ENCODE data around the gene TBC1D8B.
A peak's percentile ranks its signal among the peaks of the same experiment; 100 is the strongest.

The TBC1D8B gene

DNA sequence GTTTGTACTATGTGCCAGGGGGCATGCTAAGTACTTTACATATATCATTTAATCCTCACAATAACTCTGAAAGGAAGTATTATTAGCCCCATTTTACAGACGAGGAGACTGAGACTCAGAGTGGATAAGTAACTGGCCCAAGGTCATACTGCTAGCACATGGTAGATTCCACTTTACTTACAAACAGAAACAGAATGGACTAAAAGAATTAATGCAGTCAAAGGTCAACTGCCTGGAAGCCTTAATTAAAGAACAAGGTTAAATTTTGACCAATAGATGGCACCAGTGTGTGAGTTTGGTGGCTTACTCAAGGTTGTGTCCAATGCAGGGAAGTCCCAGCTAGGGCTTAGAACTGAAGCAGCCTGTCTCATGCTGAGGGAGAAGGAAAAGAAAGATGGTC, 96.0 kb downstream of the TBC1D8B start:
- DNase-seq, result peak; percentile 26 to 66 (median 38)

DNA sequence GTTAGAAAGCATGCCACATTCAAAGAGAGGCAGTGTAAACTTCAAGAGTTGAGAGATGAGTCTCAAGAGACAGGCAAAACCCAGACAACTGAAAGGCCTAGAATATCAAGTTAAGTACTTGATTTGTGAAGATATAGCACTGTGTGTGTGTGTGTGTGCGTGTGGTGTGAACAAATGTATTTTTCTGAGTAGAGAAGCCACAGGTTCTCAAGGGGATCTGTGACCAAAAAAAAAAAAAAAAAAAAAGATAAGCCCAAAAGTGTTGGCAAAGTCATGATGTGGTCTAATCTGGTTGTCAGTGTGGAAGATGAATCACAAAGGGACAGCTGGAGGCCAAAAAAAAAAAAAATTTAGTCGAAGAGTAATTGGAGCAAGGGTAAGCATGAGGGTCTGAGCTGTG, 96.8 kb downstream of the TBC1D8B start:
- DNase-seq, result no peak

DNA sequence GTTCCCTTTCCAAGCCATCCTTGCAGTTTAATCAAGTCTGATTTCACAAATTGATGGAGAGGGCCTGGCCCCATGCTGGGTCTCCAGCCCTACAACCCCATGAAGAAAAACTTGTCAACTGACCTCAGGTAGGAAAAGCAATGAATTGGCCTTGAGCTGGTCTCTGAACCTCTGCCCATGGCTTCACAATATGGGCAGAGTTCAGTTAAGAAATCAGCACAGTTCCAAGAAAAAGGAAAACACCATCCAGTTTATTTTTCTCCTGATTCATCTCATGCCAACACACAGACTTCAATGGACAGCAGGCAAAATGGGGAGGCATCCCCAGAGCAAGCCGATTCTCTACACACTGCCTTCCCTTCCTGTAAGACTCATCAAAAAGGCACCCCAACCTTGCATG, 97.4 kb downstream of the TBC1D8B start:
- no peak for DNase-seq

DNA sequence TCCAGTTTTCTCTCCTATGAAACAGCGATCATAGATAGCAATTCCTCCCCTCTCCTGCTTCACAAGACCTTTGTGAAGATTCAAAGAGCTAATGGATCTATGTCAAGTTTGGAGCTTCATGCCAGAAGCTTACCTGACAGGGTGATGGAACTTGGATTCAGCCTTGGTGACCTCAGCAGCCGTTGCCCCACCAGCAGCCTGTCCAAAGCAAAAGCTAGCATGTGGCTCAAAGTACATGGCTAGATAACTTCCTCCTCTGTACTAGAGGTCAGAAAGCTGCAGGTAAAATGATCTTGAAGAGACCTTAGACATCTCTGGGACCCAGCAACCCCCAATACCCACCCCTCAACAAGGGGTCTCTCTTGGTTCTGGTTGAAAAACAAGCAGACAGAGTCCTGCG, 98.9 kb downstream of the TBC1D8B start:
- no peak for DNase-seq

DNA sequence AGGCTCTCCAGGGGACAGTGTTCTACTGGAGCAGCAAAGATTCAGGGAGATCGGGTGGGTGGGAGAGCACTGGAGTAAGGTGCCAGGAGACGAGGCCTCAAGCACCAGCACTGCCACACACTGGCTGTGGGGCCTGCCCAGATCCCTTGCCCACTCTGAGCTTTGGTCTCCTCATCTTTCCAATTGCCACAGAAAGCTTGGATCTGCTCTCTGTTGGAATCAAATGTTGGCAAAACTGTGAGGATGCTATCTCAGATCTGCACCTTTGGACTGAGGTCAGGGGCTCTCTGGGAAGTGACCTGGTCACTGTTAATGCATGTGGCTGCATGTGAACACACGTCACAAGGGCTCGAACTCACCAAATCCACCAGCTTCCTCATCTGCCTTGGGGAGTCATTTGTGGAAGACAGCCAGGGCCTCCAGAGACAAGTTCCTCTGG, 99.3 kb downstream of the TBC1D8B start:
- no peak for DNase-seq

DNA sequence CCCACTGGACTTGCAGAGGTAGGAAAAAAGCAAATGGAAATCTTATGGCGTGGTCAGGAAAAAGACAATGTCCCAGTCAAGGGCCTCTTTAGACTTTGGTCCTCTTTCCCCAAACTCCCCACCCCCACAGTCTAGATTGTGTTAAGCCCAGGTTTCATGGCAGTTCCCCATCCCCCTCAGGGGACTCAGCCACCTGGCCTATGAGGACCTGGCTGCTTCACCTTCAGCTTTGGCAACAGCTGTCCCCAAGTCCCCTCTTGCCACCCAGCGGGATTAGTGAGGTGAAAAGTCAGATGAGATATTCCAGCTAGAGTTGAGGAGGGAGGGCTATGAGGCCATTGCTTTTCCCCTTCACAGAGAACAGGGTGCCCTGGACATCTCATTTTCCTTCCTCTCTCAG, 100.2 kb downstream of the TBC1D8B start:
- no peak for DNase-seq

DNA sequence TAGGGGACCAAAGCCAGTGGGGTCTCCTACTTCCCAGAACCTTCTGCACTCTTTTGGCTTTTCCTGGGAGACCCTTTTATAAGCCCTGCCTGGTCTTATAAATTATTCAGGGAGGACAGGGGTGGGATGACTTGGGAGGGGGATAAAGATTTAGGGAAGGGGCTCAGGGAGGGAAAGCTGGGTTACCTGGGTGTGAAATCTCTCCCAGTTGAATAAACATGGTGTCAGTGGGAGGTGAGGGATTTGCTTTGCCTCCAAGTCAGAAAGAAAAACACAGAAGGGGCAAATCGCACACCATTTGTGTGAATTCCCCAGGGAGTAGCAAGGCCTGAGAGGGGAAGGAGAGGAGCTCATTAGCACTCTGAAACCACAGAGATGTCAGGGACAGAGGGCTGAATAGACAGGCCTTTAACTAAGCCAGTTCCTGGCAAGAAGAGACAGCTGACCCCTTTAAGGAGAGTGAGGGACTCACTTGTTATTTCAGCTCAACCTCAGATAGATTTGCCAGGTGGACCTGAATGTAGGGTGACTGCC, 100.9 kb downstream of the TBC1D8B start, which contains the start of gene RIPPLY1:
RIPPLY1 (minus strand) TSS at position 51 of the 534 bp plus-strand sequence. CDS start 54 bp downstream, outside the sequence.
- DNase-seq, result no peak

DNA sequence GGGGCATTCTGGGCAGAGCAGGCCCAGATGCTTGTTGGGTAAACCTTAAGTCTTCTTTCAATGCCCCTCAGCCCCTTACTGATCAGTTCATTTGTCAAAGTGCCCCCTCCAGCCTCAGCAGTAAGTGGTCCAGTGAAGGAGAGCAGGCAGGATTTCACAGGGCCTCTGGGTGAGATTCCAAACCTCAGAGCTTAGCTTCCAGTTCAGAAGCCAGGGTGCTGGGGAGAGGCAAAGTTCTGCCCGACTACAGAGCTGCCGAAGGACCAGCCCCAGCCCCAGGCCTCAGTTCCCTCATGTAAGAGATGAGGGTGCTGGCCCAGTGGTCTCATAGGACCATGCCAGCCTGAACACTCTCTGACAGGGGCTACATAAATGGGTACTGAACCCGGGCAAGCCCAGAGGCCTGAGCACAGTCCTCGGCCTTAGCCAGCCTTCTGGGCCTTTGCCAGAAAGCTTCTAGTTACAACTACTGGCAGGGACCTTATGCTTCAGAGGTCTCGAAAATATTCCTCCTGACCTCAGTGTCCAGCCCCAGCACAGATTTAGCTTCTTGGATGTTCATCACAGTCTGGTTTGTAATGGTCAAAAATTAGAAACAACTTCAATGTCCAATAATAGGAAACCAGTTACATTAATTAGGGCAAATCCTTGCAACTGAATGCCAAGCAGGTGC, 101.5 kb downstream of the TBC1D8B start:
- DNase-seq, result no peak

DNA sequence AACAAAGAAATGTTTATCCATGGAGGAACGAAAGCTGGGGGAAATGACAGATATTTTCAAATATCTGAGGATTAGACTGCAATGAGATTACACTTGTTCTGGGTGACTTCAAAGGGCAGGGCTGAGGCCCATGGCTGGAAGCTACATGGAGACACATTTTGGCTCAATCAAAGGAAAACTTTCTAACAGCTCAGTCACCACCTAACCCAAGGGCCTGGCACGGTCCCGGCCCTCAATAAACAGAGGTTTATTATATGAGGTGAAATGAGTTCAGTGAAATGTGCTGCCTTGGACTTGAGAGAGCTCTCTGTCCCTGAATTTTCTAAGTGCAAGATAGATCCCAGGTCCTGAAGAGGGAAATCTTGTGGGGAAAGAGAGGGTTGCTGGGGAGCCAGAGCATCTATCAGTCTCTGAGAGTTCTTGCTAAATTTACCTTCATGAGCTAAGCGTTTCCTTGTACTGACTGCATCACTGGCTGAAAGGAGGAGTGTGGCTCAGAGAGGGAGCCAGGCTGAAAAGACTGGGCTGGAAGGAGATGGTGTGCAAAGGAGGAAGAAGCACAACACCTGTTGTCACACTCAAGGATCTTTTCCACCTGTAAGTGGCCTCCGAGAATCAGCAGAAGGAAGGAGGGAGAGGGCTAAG, 102.7 kb downstream of the TBC1D8B start:
- no peak for DNase-seq

DNA sequence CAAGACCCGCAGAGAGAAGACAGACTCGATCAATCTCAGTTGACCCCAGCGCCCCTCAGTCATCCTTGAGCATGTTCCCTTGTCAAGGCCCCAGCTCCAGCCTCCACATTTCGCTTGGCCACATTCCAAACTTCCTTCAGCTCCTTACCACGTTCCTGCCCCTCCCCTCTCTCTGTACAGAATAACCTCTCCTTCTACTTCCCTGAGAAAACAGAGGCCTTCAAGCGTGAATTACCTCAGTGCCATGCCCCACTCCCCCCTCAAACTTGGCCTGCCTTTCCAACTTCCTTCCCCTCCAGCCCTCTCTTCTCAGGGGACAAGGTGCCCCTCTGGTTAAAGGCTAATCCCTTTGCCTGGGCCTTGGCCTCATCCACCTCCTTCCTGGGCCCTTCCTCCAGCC, 103.9 kb downstream of the TBC1D8B start:
- DNase-seq, result no peak

DNA sequence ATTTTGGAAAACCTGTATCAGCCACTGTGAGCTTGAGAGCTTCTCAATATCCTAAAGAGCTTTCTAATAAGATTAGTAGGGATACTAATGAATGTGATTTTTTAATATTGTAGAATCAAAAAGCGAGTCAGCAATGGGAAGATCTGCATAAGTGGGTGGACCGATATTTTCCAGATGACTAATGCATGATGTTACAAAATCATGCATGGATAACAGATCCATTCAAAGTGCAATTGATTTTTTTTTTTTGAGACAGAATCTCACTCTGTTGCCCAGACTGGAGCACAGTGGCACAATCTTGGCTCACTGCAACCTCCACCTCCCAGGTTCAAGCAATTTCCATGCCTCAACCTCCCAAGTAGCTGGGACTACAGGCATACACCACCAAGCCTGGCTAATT, 110.4 kb downstream of the TBC1D8B start:
- no peak for DNase-seq

DNA sequence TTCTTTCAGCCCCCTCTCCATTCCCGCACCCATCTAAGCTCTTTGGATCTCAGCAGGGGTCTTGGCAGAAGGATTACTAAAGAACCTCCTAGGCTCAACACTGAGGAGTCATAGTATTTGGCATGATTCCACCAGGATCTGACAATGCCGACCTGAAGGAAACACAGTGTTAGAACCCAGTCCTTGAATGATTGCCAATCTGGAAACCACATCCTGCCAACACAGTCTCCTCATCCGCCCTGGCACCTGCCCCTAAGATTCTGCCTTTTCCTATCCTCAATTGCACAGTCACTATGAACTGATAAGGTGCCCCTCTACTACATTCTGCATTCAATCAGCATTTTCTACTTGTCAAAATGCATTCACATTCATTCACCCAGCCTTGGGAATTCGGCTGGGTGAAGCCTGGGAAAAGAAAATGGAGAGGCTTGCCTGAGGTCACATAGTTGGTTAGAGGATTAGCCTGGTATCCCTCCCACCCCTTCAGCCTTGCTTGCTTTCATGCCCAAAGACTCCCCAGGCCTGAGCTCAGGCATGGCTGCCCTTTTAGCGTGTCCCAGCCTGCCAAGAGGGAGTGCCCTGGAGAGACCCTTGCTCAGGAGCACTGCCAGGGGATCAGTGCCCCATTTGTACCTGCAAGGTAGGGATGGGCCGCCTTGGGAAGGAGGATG, 115.5 kb downstream of the TBC1D8B start:
- DNase-seq, result no peak

DNA sequence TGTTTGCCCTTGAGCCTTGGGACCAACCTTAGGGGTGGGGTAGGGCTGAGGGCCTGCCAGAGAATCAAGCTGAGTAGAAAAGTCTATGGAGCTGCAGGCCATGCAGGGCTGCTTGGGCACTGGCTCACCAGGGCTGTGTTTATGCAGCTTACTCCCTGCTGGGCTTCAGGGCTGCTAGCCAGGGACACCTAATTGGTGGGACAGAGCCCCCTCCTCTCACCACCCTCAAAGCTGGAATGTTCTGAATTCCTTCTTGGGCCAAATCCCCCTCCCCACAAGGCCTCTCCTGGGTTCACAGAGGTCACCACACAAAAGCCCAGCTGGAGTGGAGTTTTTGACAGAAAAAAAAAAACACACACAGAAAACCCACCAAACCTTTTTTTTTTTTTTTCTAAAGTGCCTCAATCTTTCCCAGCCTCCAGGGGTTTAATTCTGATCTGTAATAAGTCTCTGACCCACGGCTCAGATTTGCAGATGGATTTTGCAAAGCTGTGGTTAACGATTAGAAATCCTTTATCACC, 117.5 kb downstream of the TBC1D8B start, which contains the start of gene CLDN2:
CLDN2 (plus strand) TSS at position 471 of the 521 bp plus-strand sequence. CDS start 7,827 bp downstream, outside the sequence.
- DNase-seq, result no peak

DNA sequence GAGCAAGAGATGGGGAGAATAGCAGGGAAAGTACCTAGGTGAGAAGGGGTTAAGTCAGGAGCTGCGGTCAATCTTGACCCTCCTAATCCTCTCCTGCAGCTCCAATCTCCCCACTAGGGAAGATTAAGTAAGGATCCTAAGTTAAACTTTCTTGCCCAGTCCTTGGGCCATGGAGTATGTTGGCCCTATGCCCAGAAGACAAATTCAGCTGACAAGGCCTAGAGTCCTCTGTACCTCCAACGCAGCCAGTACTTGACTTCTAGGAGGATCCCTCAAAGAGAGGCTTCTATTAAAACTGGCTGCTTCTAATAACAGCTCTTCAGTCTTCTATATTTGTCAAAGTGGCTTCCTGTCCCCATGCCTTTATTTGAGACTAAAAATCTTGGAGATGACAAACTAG, 119.2 kb downstream of the TBC1D8B start:
- DNase-seq, result no peak

All from NCI-H1417 (cell line).